Measurements from ENCODE around the gene UBE2O.

- TF ChIP-seq CTCF (conservative IDR thresholded peaks at IDR 0.05; ENCODE audit: low read depth in 2 of 2) (no peak), STAT1 (IDR thresholded peaks at IDR 0.05; ENCODE audit: unreplicated experiment) (no peak), ZNF462 (CRISPR knock-in tag; IDR thresholded peaks at IDR 0.05) (no peak), REST (IDR thresholded peaks at IDR 0.05; ENCODE audit: unreplicated experiment) (no peak), EZH2 (IDR thresholded peaks at IDR 0.05; ENCODE audit: low read depth, unreplicated experiment) (no peak), POLR2AphosphoS5 (IDR thresholded peaks at IDR 0.05; ENCODE audit: low read depth) (no peak), ZNF331 (CRISPR knock-in tag; IDR thresholded peaks at IDR 0.05; ENCODE audit: low read depth) (no peak)
These were observed 24.6 kb upstream of the UBE2O start for GRCh38 chr17:76477576-76477975.

All from GM23338 (cell line).